HCT116 (cell line): ENCODE results near the gene NOP53. TPM values are rescaled to one million over a fixed set of nuclear protein-coding genes. Genes with fewer than 3 reads are reported as not detected.
"Not testable (repeated sequence)": the region's sequence is repeated elsewhere in the genome, so short reads cannot be mapped to it uniquely, and the experiment has no call there.

Experiments used
- ATAC-seq: fragments of 200-7000 bp; cut with Tn5 transposase; 2 replicates; pipeline ENCODE4 v1.9.1; 2020; ENCODE audit warnings: mild to moderate bottlenecking, moderate library complexity
- BruUV-seq: library from RNA; stranded (reverse); fragments of 400-500 nt; replicated peaks from 2 replicates; lab custom pipeline; 2021; lab: Mats Ljungman, UMichigan
- CTCF ChIA-PET: fragments of 300-600 bp; sonication (Branson Sonifier 250); formaldehyde crosslinking; loops from one replicate; lab custom pipeline; 2021; ENCODE audit warnings: antibody characterized with exemption; lab: Charles Lee
- POLR2A ChIA-PET: fragments of 300-600, 350-600 bp; sonication (Branson Sonifier 250); formaldehyde crosslinking; loops from one replicate; lab custom pipeline; 2021; ENCODE audit warnings: antibody characterized with exemption; lab: Charles Lee
- RAD21 ChIA-PET, 2 experiments: fragments of 300-600 bp; sonication (Branson Sonifier 250); formaldehyde crosslinking; loops; one replicate each; lab custom pipeline; 2023; ENCODE audit warnings: low total read pairs in 2 of 2; ENCODE audit not compliant: uncharacterized antibody in 2 of 2, unreplicated experiment in 2 of 2, low non-redundant PET in 1 of 2; lab: Charles Lee
- DNase-seq: peaks from one replicate; pipeline ENCODE4 v3.0.0-alpha.2; 2010; ENCODE audit warnings: low read depth, low spot score
- H2AFZ ChIP-seq: fragments of 200-600 bp; shearing (Covaris generic), sonication (generic); 2 replicates; pipeline ENCODE4 v1.6.1; 2017; ENCODE audit warnings: low read depth, mixed run types, mixed read lengths, antibody characterized with exemption, low read length; ENCODE audit not compliant: poor library complexity, severe bottlenecking
- H3K27ac ChIP-seq: 2 replicates; pipeline ENCODE4 v1.5.1; 2012; ENCODE audit warnings: low read depth, low read length
- H3K27me3 ChIP-seq: fragments of 200-600 bp; sonication (generic); 2 replicates; pipeline ENCODE4 v1.6.1; 2016; ENCODE audit warnings: mixed run types, low read length, mixed read lengths; ENCODE audit not compliant: insufficient read depth
- H3K36me3 ChIP-seq, 2 experiments: fragments of 200-500 bp in 1 of 2; fragments of 200-600 bp in 1 of 2; sonication (Bioruptor generic) in 1 of 2; sonication (generic) in 1 of 2; 2 replicates each; pipeline versions ENCODE4 v1.5.1 to v1.6.1; 2014 to 2016; ENCODE audit warnings: low read length in 2 of 2, inconsistent platforms in 1 of 2, mixed read lengths in 1 of 2, mixed run types in 1 of 2; ENCODE audit not compliant: insufficient read depth in 2 of 2, control insufficient read depth in 1 of 2
- H3K4me1 ChIP-seq, 2 experiments: fragments of 200-600 bp in 1 of 2; sonication (generic) in 1 of 2; 2 replicates each; pipeline versions ENCODE4 v1.5.1 to v1.6.1; 2012 to 2017; ENCODE audit warnings: low read length in 2 of 2, inconsistent platforms in 1 of 2, mild to moderate bottlenecking in 1 of 2, mixed read lengths in 1 of 2, mixed run types in 1 of 2, moderate library complexity in 1 of 2; ENCODE audit not compliant: insufficient read depth in 2 of 2, control insufficient read depth in 1 of 2
- H3K4me2 ChIP-seq: fragments of 200-600 bp; sonication (generic); 2 replicates; pipeline ENCODE4 v1.6.1; 2017; ENCODE audit warnings: mixed run types, low read length, mixed read lengths
- H3K4me3 ChIP-seq, 2 experiments: fragments of 200-600 bp in 1 of 2; sonication (generic) in 1 of 2; replicated peaks in 1 of 2; 2 replicates each; pipeline ENCODE4 v1.5.1; 2011 to 2016; ENCODE audit warnings: low read length in 2 of 2, control low read depth in 1 of 2, low read depth in 1 of 2, mild to moderate bottlenecking in 1 of 2, mixed read lengths in 1 of 2, mixed run types in 1 of 2
- H3K79me2 ChIP-seq: fragments of 200-600 bp; sonication (generic); 2 replicates; pipeline ENCODE4 v1.6.1; 2017; ENCODE audit warnings: mild to moderate bottlenecking, mixed run types, low read length, moderate library complexity, mixed read lengths; ENCODE audit not compliant: insufficient read depth
- H3K9ac ChIP-seq: fragments of 200-600 bp; sonication (generic); 2 replicates; pipeline ENCODE4 v1.6.1; 2016; ENCODE audit warnings: low read length, mixed read lengths
- H3K9me2 ChIP-seq: fragments of 200-600 bp; sonication (generic), shearing (Covaris generic); 2 replicates; pipeline ENCODE4 v1.6.1; 2017; ENCODE audit warnings: mixed run types, mild to moderate bottlenecking, moderate library complexity; ENCODE audit not compliant: insufficient read depth
- H3K9me3 ChIP-seq, 2 experiments: fragments of 200-500 bp in 1 of 2; fragments of 200-600 bp in 1 of 2; sonication (Bioruptor generic) in 1 of 2; sonication (generic) in 1 of 2; 2 replicates each; pipeline ENCODE4 v1.6.1; 2014 to 2017; ENCODE audit warnings: low read length in 2 of 2, mixed read lengths in 2 of 2, inconsistent platforms in 1 of 2, low read depth in 1 of 2, mild to moderate bottlenecking in 1 of 2, mixed run types in 1 of 2, moderate library complexity in 1 of 2; ENCODE audit not compliant: control insufficient read depth in 1 of 2, insufficient read depth in 1 of 2
- H4K20me1 ChIP-seq: fragments of 200-600 bp; sonication (generic), shearing (Covaris generic); 2 replicates; pipeline ENCODE4 v1.6.1; 2017; ENCODE audit warnings: mixed run types, mild to moderate bottlenecking, moderate library complexity; ENCODE audit not compliant: insufficient read depth
- ATF3 ChIP-seq: IDR thresholded peaks from 2 replicates; pipeline ENCODE4 v1.6.1; 2012
- CEBPB ChIP-seq: IDR thresholded peaks from 2 replicates; pipeline ENCODE4 v1.6.1; 2012; ENCODE audit warnings: low read depth
- EGR1 ChIP-seq: IDR thresholded peaks from 2 replicates; pipeline ENCODE4 v1.6.1; 2012; ENCODE audit warnings: low read depth
- ELF1 ChIP-seq: IDR thresholded peaks from 2 replicates; pipeline ENCODE4 v1.6.1; 2012; ENCODE audit warnings: low read depth, borderline replicate concordance
- EZH2 ChIP-seq: fragments of 200-600 bp; sonication (generic); IDR thresholded peaks from 2 replicates; pipeline ENCODE4 v1.6.1; 2017; ENCODE audit warnings: antibody characterized with exemption, mixed run types
- EZH2phosphoT487 ChIP-seq: fragments of 200-600 bp; IDR thresholded peaks from 2 replicates; pipeline ENCODE4 v1.6.1; 2018; ENCODE audit warnings: antibody characterized with exemption, borderline replicate concordance
- FOSL1 ChIP-seq: IDR thresholded peaks from 2 replicates; pipeline ENCODE4 v1.6.1; 2012; ENCODE audit warnings: low read depth
- MAX ChIP-seq: IDR thresholded peaks from 2 replicates; pipeline ENCODE4 v1.6.1; 2012
- POLR2A ChIP-seq: IDR thresholded peaks from 2 replicates; pipeline ENCODE4 v1.7.0; 2011; ENCODE audit warnings: borderline replicate concordance; ENCODE audit not compliant: insufficient read depth, insufficient read length; ENCODE audit errors: extremely low read depth
- RAD21 ChIP-seq: IDR thresholded peaks from 2 replicates; pipeline ENCODE4 v1.6.1; 2012; ENCODE audit warnings: low read depth, mild to moderate bottlenecking
- REST ChIP-seq: IDR thresholded peaks from 2 replicates; pipeline ENCODE4 v1.6.1; 2012; ENCODE audit warnings: low read depth
- SIN3A ChIP-seq: IDR thresholded peaks from 2 replicates; pipeline ENCODE4 v1.6.1; 2012; ENCODE audit warnings: low read depth
- SP1 ChIP-seq: IDR thresholded peaks from 2 replicates; pipeline ENCODE4 v1.6.1; 2012; ENCODE audit warnings: low read depth
- SRF ChIP-seq: IDR thresholded peaks from 2 replicates; pipeline ENCODE4 v1.6.1; 2012; ENCODE audit warnings: low read depth
- ZBTB33 ChIP-seq: IDR thresholded peaks from 2 replicates; pipeline ENCODE4 v1.6.1; 2011; ENCODE audit warnings: mild to moderate bottlenecking, low read length, moderate library complexity; ENCODE audit not compliant: insufficient replicate concordance; ENCODE audit errors: extremely low read depth
- ZFX ChIP-seq: fragments of 450-650 bp; IDR thresholded peaks from 2 replicates; pipeline ENCODE4 v1.6.1; 2017
- ZNF274 ChIP-seq: fragments of 200-500 bp; sonication (Bioruptor generic); IDR thresholded peaks from 2 replicates; pipeline ENCODE4 v1.6.1; 2014; ENCODE audit warnings: mild to moderate bottlenecking, low read depth, low read length, inconsistent platforms
- intact Hi-C: fragments of 100-400 bp; cut with micrococcal nuclease; formaldehyde crosslinking; loops from 2 replicates; pipeline ENCODE4 v1.10.0; 2022
- total RNA-seq: library from RNA; stranded (reverse); gene quantifications from one replicate; pipeline ENCODE4 v1.2.1, GENCODE V29; 2021; ENCODE audit not compliant: unreplicated experiment

Gene NOP53
- total RNA-seq, 1 experiment from 2014 or later, result 322 TPM

- CTCF ChIA-PET, result interaction anchor here (1.1 to 1.5 kb wide), 2 partner anchors 21 to 79 kb away, joined by 3 read pairs; no protein-coding TSS in a partner anchor
- Histone ChIP-seq H3K4me1 (peaks cover 14 to 25% of the 10 kb centered on the region in 2 experiments), H3K36me3 (peaks cover 20 to 26% of the 10 kb centered on the region in 2 experiments; a peak in 3 of 4 replicates), H2AFZ (no peak overlapping the region), H3K4me3 (no peak overlapping the region), H3K4me2 (no peak overlapping the region), H3K9me2 (no peaks in the 10 kb centered on the region), H3K79me2 (peaks cover 7% of the 10 kb centered on the region; the same call in 1 of the 2 replicates), H3K9me3 (no peaks in the 10 kb centered on the region), H3K9ac (no peak overlapping the region), H3K27me3 (no peaks in the 10 kb centered on the region), H4K20me1 (no peaks in the 10 kb centered on the region), H3K27ac (no peak overlapping the region)
- DNase-seq, result no peak
- RAD21 ChIA-PET, result no interaction called here
- intact Hi-C loops, result no loop called here
- TF ChIP-seq SIN3A (no peak), ZNF274 (no peak), MAX (no peak), ZFX (no peak), SP1 (no peak), EZH2 (no peak), CEBPB (no peak), SRF (no peak), REST (no peak), FOSL1 (no peak), POLR2A (no peak), RAD21 (no peak), EZH2phosphoT487 (no peak), EGR1 (no peak), ZBTB33 (no peak), ATF3 (no peak), ELF1 (no peak)
- ATAC-seq, result no peak
- POLR2A ChIA-PET, result interaction anchor here (1.1 kb wide), 1 partner anchor 41 kb away, joined by 3 read pairs; the partner anchor contains the start of gene NOP53
- no TSS peak for BruUV-seq
Observed at GRCh38 chr19:47786566-47786965, 41.2 kb downstream of the NOP53 start.

- ATAC-seq, intact Hi-C loops, H3K9me2 ChIP-seq, DNase-seq, H3K9ac ChIP-seq, H3K4me2 ChIP-seq, H4K20me1 ChIP-seq, H3K27me3 ChIP-seq, RAD21 ChIA-PET, H3K27ac ChIP-seq, H3K4me3 ChIP-seq, H3K79me2 ChIP-seq, H2AFZ ChIP-seq, BruUV-seq, H3K9me3 ChIP-seq: not testable (repeated sequence)
- POLR2A ChIA-PET, result interaction anchor here (1.1 kb wide), 1 partner anchor 42 kb away, joined by 3 read pairs; the partner anchor contains the start of gene NOP53
- peaks cover 14 to 25% of the 10 kb centered on the region in 2 experiments for H3K4me1 ChIP-seq
- H3K36me3 ChIP-seq, result peaks cover 13 to 18% of the 10 kb centered on the region in 2 experiments; a peak in 3 of 4 replicates
- CTCF ChIA-PET, result interaction anchor here (1.1 to 1.5 kb wide), 2 partner anchors 22 to 80 kb away, joined by 3 read pairs; no protein-coding TSS in a partner anchor
Observed at GRCh38 chr19:47787307-47787706, 42.0 kb downstream of the NOP53 start.
